ENCODE results near the gene C11orf52. TPM values are rescaled to one million over a fixed set of nuclear protein-coding genes. Genes with fewer than 3 reads are reported as not detected.

Gene C11orf52
- total and polyA plus RNA-seq, 2 of the 13 experiments (the other 11 are each of a cell fraction or from before 2014, with no cell fraction given), result 7.4 to 11.0 TPM

GRCh38 chr11:111918390-111919256 is at the start of gene C11orf52 (continued):
- no peak for TF ChIP-seq HNF1A (IDR thresholded peaks at IDR 0.05; ENCODE audit: low read depth)
- TF ChIP-seq HNF1A (CRISPR knock-in tag; IDR thresholded peaks at IDR 0.05; ENCODE audit: borderline replicate concordance), result no peak
- TF ChIP-seq ZFP82 (CRISPR knock-in tag; IDR thresholded peaks at IDR 0.05; ENCODE audit: borderline replicate concordance), result no peak
- TF ChIP-seq SAP130 (CRISPR knock-in tag; IDR thresholded peaks at IDR 0.05; ENCODE audit: low read depth), result peak; percentile 94
- TF ChIP-seq ZNF652 (CRISPR knock-in tag; IDR thresholded peaks at IDR 0.05; ENCODE audit: borderline replicate concordance, low read depth), result no peak; the same call in 1 of the 2 replicates
- peak; percentile 51; the same call in 1 of the 2 replicates for TF ChIP-seq TFDP2 (CRISPR knock-in tag; IDR thresholded peaks at IDR 0.05)
- peak; percentile 23; the same call in 1 of the 2 replicates for TF ChIP-seq NCOR1 (IDR thresholded peaks at IDR 0.05; ENCODE audit: borderline replicate concordance, low read length)
- TF ChIP-seq SATB2 (CRISPR knock-in tag; IDR thresholded peaks at IDR 0.05), result no peak
- TF ChIP-seq SOX5 (CRISPR knock-in tag; IDR thresholded peaks at IDR 0.05; ENCODE audit: borderline replicate concordance), result 0 out of 2 replicates have a peak, but pooled peaks have one; percentile 19
- peak; percentile 96; the same call in 1 of the 2 replicates for TF ChIP-seq ELF4 (CRISPR knock-in tag; IDR thresholded peaks at IDR 0.05; ENCODE audit: borderline replicate concordance)
- TF ChIP-seq IKZF5 (CRISPR knock-in tag; IDR thresholded peaks at IDR 0.05), result peak; percentile 28; the same call in 1 of the 2 replicates
- no peak for TF ChIP-seq MATR3 (CRISPR knock-in tag; IDR thresholded peaks at IDR 0.05)
- peak; percentile 25; the same call in 1 of the 2 replicates for TF ChIP-seq ZNF678 (CRISPR knock-in tag; IDR thresholded peaks at IDR 0.05)
- no peak for TF ChIP-seq NFYC (CRISPR knock-in tag; IDR thresholded peaks at IDR 0.05)
- no peak for TF ChIP-seq ZNF576 (CRISPR knock-in tag; IDR thresholded peaks at IDR 0.05)
- 0 out of 2 replicates have a peak, but pooled peaks have one; percentile 36 for TF ChIP-seq ZNF710 (CRISPR knock-in tag; IDR thresholded peaks at IDR 0.05; ENCODE audit: borderline replicate concordance)
- no peak for TF ChIP-seq ZNF549 (CRISPR knock-in tag; IDR thresholded peaks at IDR 0.05)
- no peak for TF ChIP-seq E2F2 (CRISPR knock-in tag; IDR thresholded peaks at IDR 0.05; ENCODE audit: borderline replicate concordance)
- peak; percentile 45 for TF ChIP-seq SALL1 (CRISPR knock-in tag; IDR thresholded peaks at IDR 0.05)
